NCI-H524 (cell line): Measurements from ENCODE around the gene SLC45A3.
A peak's percentile ranks its signal among the peaks of the same experiment; 100 is the strongest.
"Not testable (repeated sequence)": the region's sequence is repeated elsewhere in the genome, so short reads cannot be mapped to it uniquely, and the experiment has no call there.

Source experiments
- DNase-seq, 2 experiments: peaks; one replicate each; lab custom pipeline; 2025; lab: John Stamatoyannopoulos, UW

The SLC45A3 gene

GRCh38 chr1:205636138-205636530 is 44.2 kb downstream of the SLC45A3 start:
- not testable (repeated sequence) for DNase-seq

DNA sequence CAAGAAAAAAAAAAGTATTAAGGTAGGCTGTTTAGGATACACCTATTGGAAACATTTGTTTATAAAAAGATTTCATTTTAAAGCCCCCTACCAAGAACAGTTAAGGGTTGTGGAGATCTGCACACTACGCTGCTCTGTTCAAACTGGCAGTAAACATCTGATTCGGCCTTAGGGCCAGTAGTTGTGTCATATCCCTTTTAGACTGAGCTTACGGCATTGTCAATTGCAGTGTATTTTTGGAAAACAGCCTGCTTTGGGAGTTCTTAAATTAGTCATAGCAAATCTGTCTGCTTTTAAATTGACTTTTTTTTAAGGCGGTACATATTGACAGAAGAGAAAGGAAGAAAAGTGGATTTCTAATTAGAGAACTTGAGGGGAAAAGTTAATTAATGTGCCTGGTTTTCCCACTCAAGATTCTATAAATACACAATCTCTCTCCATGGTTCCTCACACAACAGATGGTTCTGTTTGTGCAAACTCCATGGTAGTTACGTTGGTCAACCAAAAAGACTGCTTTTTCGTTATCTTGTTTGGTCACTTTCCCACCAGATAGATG is 46.8 kb downstream of the SLC45A3 start:
- DNase-seq: no peak

DNA sequence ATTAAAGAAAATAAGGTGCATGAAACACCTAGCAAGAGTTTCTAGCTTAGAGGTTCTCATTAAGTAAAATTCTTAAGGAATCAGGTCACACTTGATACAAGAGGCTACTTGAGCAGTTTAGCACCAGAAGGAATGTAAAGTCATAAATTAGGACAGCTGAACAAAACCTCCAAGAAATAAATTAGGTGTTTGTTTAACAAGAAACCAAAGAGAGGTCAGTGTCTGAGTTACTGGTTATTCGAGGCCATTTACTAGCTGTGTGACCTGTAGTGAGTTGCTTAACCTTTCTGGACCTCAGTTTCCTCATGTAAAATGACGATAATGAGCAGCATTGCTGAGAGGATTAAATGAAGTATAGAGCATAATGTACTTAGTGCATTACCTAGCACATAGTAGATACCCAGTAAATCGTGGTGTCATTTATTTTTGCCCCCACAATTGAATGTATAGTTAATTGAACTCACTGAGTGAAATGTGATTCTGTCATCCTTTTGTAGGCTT is 47.6 kb downstream of the SLC45A3 start:
- no peak for DNase-seq

GRCh38 chr1:205631768-205632668 is 48.3 kb downstream of the SLC45A3 start, which contains the start of gene ELK4:
ELK4 (minus strand) TSS chr1:205632011; CDS start chr1:205623882, 8,129 bp downstream.
- DNase-seq: peak; percentile 91 to 97

DNA sequence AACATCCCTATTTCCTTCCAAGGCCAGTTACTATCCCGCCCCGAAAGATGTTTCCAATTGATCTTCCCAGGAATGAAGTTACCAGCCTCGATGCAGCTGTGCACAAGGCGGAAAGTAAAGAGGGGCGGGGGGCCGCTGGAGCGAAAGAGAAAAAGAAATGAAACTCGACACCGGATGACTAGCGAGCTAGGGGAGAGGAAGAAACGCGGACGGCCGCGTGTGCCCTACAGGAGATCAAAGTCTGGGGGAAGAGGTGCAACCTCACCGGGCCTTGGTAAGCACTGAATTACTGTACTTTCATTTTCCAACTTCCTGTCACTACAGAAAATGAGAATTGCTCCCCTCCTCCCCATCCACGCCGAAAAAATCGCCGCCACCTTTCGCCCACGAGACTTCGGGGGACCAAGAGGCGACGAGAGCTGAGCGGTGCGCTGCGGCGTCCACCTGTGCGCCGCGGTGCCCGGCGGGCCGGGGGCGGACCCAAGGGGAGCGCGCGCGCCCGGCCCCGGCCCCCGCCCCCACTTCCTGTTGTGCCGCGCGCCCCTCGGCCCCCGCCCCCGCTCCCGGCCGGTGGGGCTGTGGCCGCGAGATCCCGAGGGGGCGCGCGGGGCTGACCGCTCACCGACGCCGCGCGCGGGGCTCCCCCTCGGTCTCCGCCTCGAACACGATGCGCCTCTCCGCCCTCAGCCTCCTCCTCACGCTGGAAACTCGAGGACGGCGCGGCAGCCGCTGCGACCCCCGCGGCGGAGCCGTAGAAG is 49.1 kb downstream of the SLC45A3 start:
- peak; percentile 80 to 86 for DNase-seq

- no peak for DNase-seq
Observed at GRCh38 chr1:205630651-205631009, 49.7 kb downstream of the SLC45A3 start.

- DNase-seq: no peak
Observed at GRCh38 chr1:205630241-205630640, 50.1 kb downstream of the SLC45A3 start.

DNA sequence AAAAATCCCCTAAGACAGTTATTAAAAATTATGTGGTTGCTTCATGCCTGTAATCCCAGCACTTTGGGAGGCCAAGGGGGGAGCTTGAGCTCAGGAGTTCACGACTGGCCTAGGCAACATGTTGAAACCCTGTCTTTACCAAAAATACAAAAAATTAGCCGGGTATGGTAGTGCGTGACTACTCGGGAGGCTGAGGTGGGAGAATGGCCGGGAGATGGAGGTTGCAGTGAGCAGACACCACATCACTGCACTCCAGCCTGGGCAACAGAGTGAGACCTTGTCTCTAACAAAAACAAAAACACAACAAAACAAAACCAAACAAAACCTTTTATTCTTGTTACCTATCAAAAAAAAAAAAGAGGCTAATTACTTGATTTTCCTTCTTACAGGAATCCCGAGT is 50.6 kb downstream of the SLC45A3 start:
- DNase-seq: no peak

DNA sequence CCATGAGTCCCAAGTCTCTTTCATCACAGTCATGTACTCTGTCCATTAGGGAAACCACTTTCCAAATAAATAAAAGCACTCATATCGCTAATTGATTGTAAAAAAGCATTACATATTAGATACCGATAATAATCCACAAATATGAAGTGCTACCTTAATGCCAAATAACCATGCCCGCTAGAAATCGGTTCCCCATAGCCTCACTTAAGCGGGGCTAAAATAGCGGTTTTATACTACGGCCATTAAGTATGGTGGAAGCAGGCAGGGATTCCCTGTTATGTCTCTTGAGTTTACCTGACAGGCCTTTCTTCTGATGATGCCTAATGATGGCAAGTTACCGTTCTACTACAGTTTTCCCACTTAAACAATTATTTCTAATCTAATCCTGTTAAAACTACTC is 52.4 kb downstream of the SLC45A3 start:
- DNase-seq: no peak

GRCh38 chr1:205626216-205626615 is 54.1 kb downstream of the SLC45A3 start:
- DNase-seq: no peak

DNA sequence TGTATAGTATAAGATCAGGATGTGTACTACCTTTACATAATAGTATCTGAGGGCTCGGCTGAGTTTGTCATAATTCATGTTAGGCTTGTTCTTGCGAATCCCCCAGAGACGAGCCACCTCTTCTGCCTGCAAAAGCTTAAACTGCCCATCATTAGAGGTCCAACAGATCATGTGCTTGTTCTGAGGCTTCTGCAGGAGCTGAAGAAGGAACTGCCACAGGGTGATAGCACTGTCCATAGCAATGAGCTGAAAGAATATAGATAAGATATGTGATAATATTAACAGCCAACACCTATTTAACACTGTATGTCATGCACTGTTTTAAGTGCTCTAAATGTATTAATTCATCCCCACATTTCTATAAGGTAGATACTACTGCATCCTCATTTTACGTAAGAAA is 56.7 kb downstream of the SLC45A3 start:
- no peak for DNase-seq

DNA sequence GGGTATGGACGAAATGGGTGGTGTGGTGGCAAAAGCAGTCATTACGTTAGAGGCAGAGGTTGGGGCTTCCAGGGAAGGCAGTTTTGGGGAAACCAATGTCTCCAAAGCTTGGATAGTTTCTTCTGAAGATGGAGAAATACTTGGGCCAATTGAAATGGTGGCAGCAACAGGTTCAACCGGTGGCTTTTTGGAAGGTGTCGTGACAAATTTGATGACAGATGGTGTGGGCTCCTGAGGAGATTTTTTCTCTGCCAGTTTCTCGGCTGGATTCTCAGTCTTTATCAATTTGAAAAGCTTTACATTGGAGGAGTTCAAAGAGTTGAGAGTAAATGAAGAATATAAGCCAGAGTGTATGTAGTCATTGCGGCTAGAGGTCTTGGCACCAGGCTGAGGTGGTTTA is 60.0 kb downstream of the SLC45A3 start:
- DNase-seq: peak in 1 of 2 experiments; percentile 2

GRCh38 chr1:205619376-205619775 is 60.9 kb downstream of the SLC45A3 start:
- no peak for DNase-seq

DNA sequence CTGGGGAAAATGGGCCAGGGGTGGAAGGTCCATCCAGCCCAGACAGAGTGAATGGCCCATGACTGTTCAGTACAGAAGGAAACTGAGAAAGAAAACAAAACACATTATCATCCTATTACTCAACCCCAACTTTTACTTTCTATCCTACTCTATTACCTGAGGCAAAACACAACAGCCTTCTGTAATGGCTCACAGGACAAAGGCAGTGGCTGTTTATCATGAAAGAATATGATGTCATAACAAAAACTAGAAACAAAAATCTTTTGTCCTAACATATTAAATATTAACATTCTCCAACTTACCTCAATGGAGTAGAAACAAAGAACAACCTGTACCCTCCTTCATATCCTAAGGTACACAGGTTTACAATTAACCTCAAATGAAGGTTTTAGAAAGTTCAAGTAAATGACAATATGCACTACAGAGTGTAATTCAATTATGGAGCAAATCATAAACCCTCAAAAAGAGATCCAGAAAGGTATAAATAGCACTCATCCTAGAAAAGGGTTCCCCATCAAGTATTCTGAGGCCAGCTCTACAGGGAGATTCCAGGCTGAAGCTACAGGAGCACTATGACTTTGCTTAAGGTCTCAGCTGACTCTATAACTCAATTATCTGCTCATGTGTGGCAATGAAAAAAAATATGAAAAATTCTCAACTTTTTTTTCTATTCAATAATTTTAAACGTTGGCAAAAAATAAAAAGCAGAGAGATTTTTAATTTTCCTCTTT is 63.6 kb downstream of the SLC45A3 start:
- no peak for DNase-seq

- DNase-seq: no peak
Observed at GRCh38 chr1:205615789-205616188, 64.5 kb downstream of the SLC45A3 start.

DNA sequence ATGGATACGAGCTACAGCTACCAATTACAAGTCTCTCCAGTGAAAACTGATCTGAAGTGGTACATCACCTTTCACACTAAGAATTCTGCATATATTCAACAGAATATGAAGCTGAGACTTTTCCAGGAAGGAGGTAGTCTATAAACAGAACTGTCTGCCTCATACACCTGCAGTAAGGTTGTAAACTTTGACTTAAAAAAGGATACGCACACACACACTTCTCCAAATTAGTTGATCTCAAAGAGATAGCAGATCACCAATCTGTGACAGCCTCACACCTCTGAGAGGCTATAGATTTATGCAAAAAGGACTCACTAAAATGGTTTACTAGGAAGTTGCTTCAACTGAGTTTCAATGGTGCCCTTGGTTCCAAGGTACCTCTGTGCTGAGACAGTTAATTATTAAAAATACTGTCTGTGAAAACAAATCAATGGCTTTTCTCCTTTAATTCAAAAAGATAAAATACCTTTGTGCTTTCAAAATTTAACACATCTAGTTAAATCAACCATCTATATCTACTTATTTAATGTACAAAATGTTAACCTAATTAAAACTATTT is 66.4 kb downstream of the SLC45A3 start:
- no peak for DNase-seq

DNA sequence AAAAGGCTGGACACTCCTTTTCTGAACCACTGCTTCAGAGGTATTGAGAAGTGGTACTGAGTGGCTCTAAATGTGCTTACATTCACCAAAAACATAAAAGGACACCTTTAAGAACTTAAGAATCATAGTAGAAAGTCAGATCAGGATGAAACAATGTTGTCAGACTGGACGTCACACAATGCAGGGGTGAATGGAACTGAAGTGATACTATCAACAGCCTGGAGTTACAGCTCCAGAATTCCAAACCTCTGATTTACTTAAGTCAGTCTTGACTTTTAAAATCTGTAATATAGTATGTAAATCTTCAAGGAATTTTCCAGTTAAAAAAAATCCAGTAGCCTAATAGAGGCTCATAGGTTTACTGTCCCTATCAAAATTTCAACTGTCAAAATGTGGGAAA is 67.8 kb downstream of the SLC45A3 start:
- DNase-seq: no peak

- DNase-seq: no peak
Observed at GRCh38 chr1:205612104-205612503, 68.2 kb downstream of the SLC45A3 start.

GRCh38 chr1:205610901-205611466 is 69.3 kb downstream of the SLC45A3 start:
- no peak for DNase-seq

DNA sequence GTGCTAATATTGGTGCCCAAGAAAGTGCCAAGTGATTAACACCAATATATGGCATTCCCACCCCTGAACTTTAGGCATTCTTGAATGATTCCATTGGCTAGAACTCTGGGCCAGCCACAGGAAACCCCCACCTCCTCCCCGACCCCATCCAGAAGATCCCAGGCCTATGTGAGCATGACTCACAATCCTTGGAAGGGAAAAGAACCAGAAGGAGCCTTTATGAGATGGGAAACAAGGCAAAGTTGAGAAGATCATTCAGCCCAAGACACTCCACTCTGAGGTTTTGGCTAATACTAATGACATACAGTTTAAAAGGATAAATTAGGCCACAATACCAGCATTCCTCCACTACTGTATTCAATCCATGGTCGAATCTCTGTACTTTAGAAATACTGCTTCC is 70.3 kb downstream of the SLC45A3 start:
- DNase-seq: no peak
